K562 (cell line): ENCODE measurements around the gene AJUBA. TPM values are rescaled to one million over a fixed set of nuclear protein-coding genes. Genes with fewer than 3 reads are reported as not detected.

Experiments
- ASH1L ChIP-seq: fragments of 450-650 bp; IDR thresholded peaks from 2 replicates; pipeline ENCODE4 v1.6.1; 2018; ENCODE audit warnings: borderline replicate concordance, mild to moderate bottlenecking, low read depth; ENCODE audit not compliant: partially characterized antibody
- BCLAF1 ChIP-seq, 2 experiments: fragments of 450-650 bp in 1 of 2; IDR thresholded peaks; 2 replicates each; pipeline ENCODE4 v1.6.1; 2011 to 2017; ENCODE audit warnings: low read depth in 2 of 2, antibody characterized with exemption in 1 of 2, borderline replicate concordance in 1 of 2, low read length in 1 of 2, mild to moderate bottlenecking in 1 of 2, mixed read lengths in 1 of 2; ENCODE audit not compliant: control insufficient read depth in 1 of 2
- MXI1 ChIP-seq: IDR thresholded peaks from 2 replicates; pipeline ENCODE4 v1.6.1; 2011; ENCODE audit warnings: low read depth, mild to moderate bottlenecking, improper control_type of control experiment, low read length
- POLR2B ChIP-seq: fragments of 450-650 bp; IDR thresholded peaks from 2 replicates; pipeline ENCODE4 v1.6.1; 2018; ENCODE audit warnings: low read depth; ENCODE audit not compliant: partially characterized antibody
- RNF2 ChIP-seq: sonication (generic); IDR thresholded peaks from 2 replicates; pipeline ENCODE4 v1.6.1; 2016
- SLC30A9 ChIP-seq: fragments of 250-450 bp; sonication (Bioruptor Pico); IDR thresholded peaks from 2 replicates; pipeline ENCODE4 v1.8.0; 2022; ENCODE audit warnings: mild to moderate bottlenecking, moderate library complexity
- SMAD1 ChIP-seq: fragments of 150-350 bp; IDR thresholded peaks from 2 replicates; pipeline ENCODE4 v1.6.1; 2014; ENCODE audit warnings: low read length, low read depth; ENCODE audit not compliant: partially characterized antibody
- TAF1 ChIP-seq: IDR thresholded peaks from 2 replicates; pipeline ENCODE4 v1.6.1; 2011; ENCODE audit warnings: mild to moderate bottlenecking, low read length, moderate library complexity; ENCODE audit not compliant: insufficient read depth, control insufficient read depth, severe bottlenecking; ENCODE audit errors: extremely low read depth
- TARDBP ChIP-seq: fragments of 450-650 bp; IDR thresholded peaks from 2 replicates; pipeline ENCODE4 v1.6.1; 2016
- WHSC1 ChIP-seq: IDR thresholded peaks from one replicate; pipeline ENCODE4 v1.6.1; 2012; ENCODE audit warnings: low read length, control low read depth, inconsistent platforms
- ZBTB17 ChIP-seq: fragments of 450-650 bp; formaldehyde crosslinking; IDR thresholded peaks from 2 replicates; pipeline ENCODE4 v1.4.0; 2020; ENCODE audit warnings: mild to moderate bottlenecking
- ZBTB40 ChIP-seq, 2 experiments: fragments of 450-650 bp in 1 of 2; sonication (generic) in 1 of 2; formaldehyde crosslinking in 1 of 2; IDR thresholded peaks; 2 replicates each; pipeline versions ENCODE4 v1.7.1 to v1.9.0; 2016 to 2022; ENCODE audit warnings: inconsistent platforms in 1 of 2, mild to moderate bottlenecking in 1 of 2, missing genetic modification reagents in 1 of 2
- ZNF583 ChIP-seq: fragments of 250-450 bp; sonication (Bioruptor Pico); IDR thresholded peaks from 2 replicates; pipeline ENCODE4 v1.4.0; 2020
- ZNF699 ChIP-seq: fragments of 250-450 bp; sonication (Bioruptor Pico); IDR thresholded peaks from 2 replicates; pipeline ENCODE4 v1.8.0; 2021; ENCODE audit warnings: mild to moderate bottlenecking, moderate library complexity; ENCODE audit not compliant: insufficient replicate concordance
- ZNF764 ChIP-seq: fragments of 250-450 bp; sonication (Bioruptor Pico); IDR thresholded peaks from 2 replicates; pipeline ENCODE4 v1.4.0; 2020; ENCODE audit warnings: low read depth, mild to moderate bottlenecking, moderate library complexity
- polyA plus RNA-seq, 8 experiments: library from polyadenylated mRNA; depleted of rRNA in 4 of 8; stranded (reverse) in 5 of 8; unstranded in 3 of 8; fragments of >200 nt; fragmentation: Nextera tagmentation in 2 of 8; fragmentation: Illumina TruSeq in 1 of 8; extraction: Ambion mirVana in 2 of 8; extraction: Trizol in 1 of 8; gene quantifications; 2 replicates each; pipeline versions ENCODE4 v1.2.1 to v1.2.3, GENCODE V29; 2011 to 2014; ENCODE audit warnings: inconsistent platforms in 1 of 8, missing spikeins in 1 of 8
- total RNA-seq, 7 experiments: library from RNA; depleted of rRNA in 6 of 7; stranded (reverse); fragments of >200 nt in 6 of 7; fragmentation: Illumina TruSeq in 2 of 7; extraction: Trizol in 2 of 7; gene quantifications; 2 replicates each; pipeline versions ENCODE4 v1.2.1 to v1.2.3, GENCODE V29; 2011 to 2021; ENCODE audit warnings: low replicate concordance in 1 of 7

Gene AJUBA
- total and polyA plus RNA-seq, 9 of the 15 experiments (the other 6 are each of a cell fraction or from before 2014, with no cell fraction given) = 0.73 to 4.7 (median 2.8) TPM

- TF ChIP-seq ZBTB40 (IDR thresholded peaks at IDR 0.05) = peak; percentile 77
- TF ChIP-seq ZBTB40 (CRISPR knock-in tag; IDR thresholded peaks at IDR 0.05) = no peak
- TF ChIP-seq MXI1 = no peak
- no peak for TF ChIP-seq SLC30A9 (CRISPR knock-in tag)
- peak; percentile 45 for TF ChIP-seq POLR2B
- TF ChIP-seq ZNF583 (CRISPR knock-in tag) = no peak
- TF ChIP-seq ZBTB17 (CRISPR knock-in tag) = no peak
- no peak for TF ChIP-seq ZNF764 (CRISPR knock-in tag)
- peak; percentile 35 for TF ChIP-seq TAF1
- TF ChIP-seq TARDBP = peak; percentile 95
- TF ChIP-seq SMAD1 = peak; percentile 31
- TF ChIP-seq ZNF699 (CRISPR knock-in tag) = no peak
- TF ChIP-seq BCLAF1 (IDR thresholded peaks at IDR 0.05; ENCODE audit: borderline replicate concordance in 1 of 2, control insufficient read depth in 1 of 2, low read depth in 2 of 2, low read length in 1 of 2) = peak in 1 of 2 experiments; percentile 38; a peak in 1 of 4 replicates
- TF ChIP-seq ASH1L = peak; percentile 46
- TF ChIP-seq WHSC1 = no peak
- TF ChIP-seq RNF2 = 0 out of 2 replicates have a peak, but pooled peaks have one; percentile 60
Measured at GRCh38 chr14:22982477-22983245, at the start of gene AJUBA (continued).
